Measurements from ENCODE around the gene RRP1B. TPM values are rescaled to one million over a fixed set of nuclear protein-coding genes. Genes with fewer than 3 reads are reported as not detected.

RRP1B gene
- total RNA-seq, 1 experiment from 2014 or later = 30.7 TPM

- CTCF ChIA-PET = no interaction called here
- H3K4me1 ChIP-seq (ENCODE audit: control insufficient read depth, insufficient read depth, low read length) = peaks cover 66% of the 10 kb centered on the region
- no peaks in the 10 kb centered on the region for H3K27me3 ChIP-seq (ENCODE audit: control insufficient read depth, insufficient read depth, low read length)
- BruUV-seq (replicated peaks) = no TSS peak
- POLR2A ChIA-PET = interaction anchor here (0.6 kb wide), 1 partner anchor 54 kb away, joined by 5 read pairs; no protein-coding TSS in a partner anchor
- intact Hi-C loops (cut with micrococcal nuclease; ENCODE audit: unreplicated experiment) = no loop called here
- peak overlapping the region; percentile 68 for H3K27ac ChIP-seq (ENCODE audit: low read length)
- no peaks in the 10 kb centered on the region for H3K36me3 ChIP-seq (ENCODE audit: control insufficient read depth, insufficient read depth, low read length)
- in situ Hi-C loops (cut with HindIII; ENCODE audit: low pct_unique_long_range_greater_than_20kb, low sequenced_read_pairs) = no loop called here
- ATAC-seq (no peak), DNase-seq (ENCODE audit: low read depth, low spot score) (no peak)
- no peaks in the 10 kb centered on the region for H3K9me3 ChIP-seq (ENCODE audit: control insufficient read depth, insufficient read depth, low read depth, low read length)
- TF ChIP-seq REST (IDR thresholded peaks at IDR 0.05; ENCODE audit: insufficient read depth in 1 of 2, low read depth in 2 of 2, low read length in 1 of 2) = no peak
- TF ChIP-seq CTCF (IDR thresholded peaks at IDR 0.05) = no peak
- no peak for TF ChIP-seq SIN3A (IDR thresholded peaks at IDR 0.05; ENCODE audit: borderline replicate concordance, insufficient read depth, low read depth, low read length)
- TF ChIP-seq TCF7L2 (IDR thresholded peaks at IDR 0.05; ENCODE audit: low read depth, low read length) = no peak
- no peak for TF ChIP-seq POLR2AphosphoS5 (IDR thresholded peaks at IDR 0.05; ENCODE audit: low read depth, low read length)
- H3K4me3 ChIP-seq (ENCODE audit: low read depth in 2 of 2, low read length in 2 of 2) = no peak overlapping the region
These were observed 75.0 kb downstream of the RRP1B start for GRCh38 chr21:43734131-43734927.

- intact Hi-C loops (cut with micrococcal nuclease; ENCODE audit: unreplicated experiment) = no loop called here
- DNase-seq (ENCODE audit: low read depth, low spot score) (no peak), ATAC-seq (no peak)
- Histone ChIP-seq H3K36me3 (ENCODE audit: control insufficient read depth, insufficient read depth, low read length) (no peaks in the 10 kb centered on the region), H3K4me3 (ENCODE audit: low read depth in 2 of 2, low read length in 2 of 2) (no peak overlapping the region), H3K4me1 (ENCODE audit: control insufficient read depth, insufficient read depth, low read length) (peaks cover 60% of the 10 kb centered on the region), H3K9me3 (ENCODE audit: control insufficient read depth, insufficient read depth, low read depth, low read length) (no peaks in the 10 kb centered on the region), H3K27ac (ENCODE audit: low read length) (peak overlapping the region; percentile 68), H3K27me3 (ENCODE audit: control insufficient read depth, insufficient read depth, low read length) (no peaks in the 10 kb centered on the region)
- no TSS peak for BruUV-seq (replicated peaks)
- ChIA-PET CTCF (no interaction called here), POLR2A (interaction anchor here (0.6 kb wide), 1 partner anchor 55 kb away, joined by 5 read pairs; no protein-coding TSS in a partner anchor)
- TF ChIP-seq SIN3A (IDR thresholded peaks at IDR 0.05; ENCODE audit: borderline replicate concordance, insufficient read depth, low read depth, low read length) (no peak), REST (IDR thresholded peaks at IDR 0.05; ENCODE audit: insufficient read depth in 1 of 2, low read depth in 2 of 2, low read length in 1 of 2) (no peak), POLR2AphosphoS5 (IDR thresholded peaks at IDR 0.05; ENCODE audit: low read depth, low read length) (no peak), TCF7L2 (IDR thresholded peaks at IDR 0.05; ENCODE audit: low read depth, low read length) (no peak), CTCF (IDR thresholded peaks at IDR 0.05) (no peak)
- in situ Hi-C loops (cut with HindIII; ENCODE audit: low pct_unique_long_range_greater_than_20kb, low sequenced_read_pairs) = no loop called here
These were observed 75.5 kb downstream of the RRP1B start for GRCh38 chr21:43734928-43735229.

Data from Panc1 (cell line).